ENCODE data around the gene ATG16L1.

ATG16L1 gene

DNA sequence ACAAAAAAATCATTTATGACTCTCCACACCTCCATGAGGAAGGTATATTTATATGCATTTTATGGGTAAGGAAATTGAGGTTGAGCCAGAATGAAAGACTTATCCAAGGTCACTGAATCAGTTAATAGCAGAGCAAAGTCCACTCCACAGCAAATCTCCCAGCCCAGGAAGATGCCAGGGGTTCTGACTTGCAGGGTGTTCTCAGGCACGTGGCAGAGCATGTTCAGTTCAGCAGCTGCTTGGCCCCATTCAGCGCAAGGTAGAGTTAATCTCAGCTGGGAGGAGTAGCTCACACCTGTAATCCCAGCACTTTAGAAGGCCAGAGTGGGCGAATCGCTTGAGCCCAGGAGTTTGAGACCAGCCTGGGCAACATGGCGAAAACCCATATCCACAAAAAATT is 85.1 kb downstream of the ATG16L1 start:
- no peak for DNase-seq

DNA sequence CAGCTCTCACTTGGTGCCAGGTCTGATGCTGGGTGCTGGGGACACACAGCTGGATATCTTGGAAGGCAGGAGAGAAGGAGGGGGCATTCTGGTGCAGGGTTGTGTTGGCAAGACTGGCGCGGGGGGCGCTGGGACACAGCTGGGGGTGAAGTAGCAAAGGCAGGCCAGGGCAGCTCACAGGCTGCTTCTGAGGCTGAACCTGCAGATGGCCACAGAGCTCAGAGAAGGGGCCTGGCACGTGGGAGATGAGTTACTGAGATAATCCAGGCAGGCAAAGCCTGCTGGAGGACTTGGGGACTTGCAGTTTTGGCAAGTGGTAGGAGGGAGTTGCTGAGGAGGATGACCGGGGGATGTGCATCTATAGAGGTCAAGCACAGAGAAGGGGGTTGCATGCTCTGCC is 86.6 kb downstream of the ATG16L1 start:
- DNase-seq, result no peak

- DNase-seq, result no peak
Observed at GRCh38 chr2:233338812-233339368, 87.4 kb downstream of the ATG16L1 start.

DNA sequence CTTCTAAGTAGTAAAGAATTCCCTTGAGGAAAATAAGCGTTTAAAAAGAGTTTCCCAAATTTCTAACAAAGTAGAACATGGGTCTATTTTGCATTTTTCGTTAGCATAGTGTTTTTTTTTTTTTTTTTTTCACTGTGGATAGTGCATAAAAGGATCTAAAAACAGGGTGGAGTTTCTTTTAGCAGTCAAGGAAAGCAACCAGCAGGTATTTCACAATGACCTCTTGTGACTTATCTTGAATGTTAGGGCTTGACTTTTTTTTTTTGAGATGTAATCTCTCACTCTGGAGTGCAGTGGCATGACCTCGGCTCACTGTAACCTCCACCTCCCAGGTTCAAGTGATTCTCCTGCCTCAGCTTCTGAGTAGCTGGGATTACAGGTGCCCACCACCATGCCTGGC is 88.0 kb downstream of the ATG16L1 start:
- DNase-seq, result peak in 3 of 4 experiments; percentile 27 to 58 (median 51)

DNA sequence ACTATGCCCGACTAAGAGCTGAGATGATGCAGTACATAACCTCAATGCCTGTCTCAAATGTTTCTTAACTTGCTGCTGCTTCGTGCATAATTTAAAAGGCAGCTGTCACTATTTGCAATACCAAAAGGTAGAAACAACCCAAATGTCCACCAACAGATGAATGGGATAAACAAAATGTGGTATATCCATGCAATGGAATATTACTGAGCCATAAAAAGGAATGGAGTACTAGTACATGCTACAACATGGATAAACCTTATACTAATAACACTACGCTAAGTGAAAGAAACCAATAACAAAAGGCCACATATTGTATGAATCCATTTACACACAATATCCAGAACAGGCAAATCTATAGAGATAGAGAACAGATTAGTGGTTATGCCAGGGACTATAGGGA is 89.8 kb downstream of the ATG16L1 start:
- no peak for DNase-seq

- DNase-seq, result no peak
Observed at GRCh38 chr2:233342301-233342700, 90.8 kb downstream of the ATG16L1 start.

DNA sequence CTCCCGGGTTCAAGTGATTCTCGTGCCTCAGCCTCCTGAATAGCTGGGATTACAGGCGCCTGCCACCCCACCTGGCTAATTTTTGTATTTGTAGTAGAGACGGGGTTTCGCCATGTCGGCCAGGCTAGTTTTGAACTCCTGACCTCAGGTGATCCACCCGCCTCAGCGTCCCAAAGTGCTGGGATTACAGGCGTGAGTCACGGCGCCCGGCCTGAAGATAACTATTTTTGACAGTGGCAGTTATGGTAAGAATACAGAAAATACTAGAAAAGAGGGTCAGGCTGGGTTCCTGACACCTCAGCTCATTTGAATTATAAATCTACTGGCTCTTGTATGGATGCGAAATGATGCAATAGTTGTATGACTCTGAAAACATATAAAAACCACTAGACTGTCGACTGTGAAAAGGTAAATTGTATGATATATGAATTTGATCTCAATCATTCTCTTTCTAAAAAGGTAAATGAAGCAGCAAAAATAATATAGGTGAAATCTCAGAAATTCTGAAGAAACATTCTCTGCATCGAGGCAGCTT is 91.8 kb downstream of the ATG16L1 start:
- no peak for DNase-seq
